BJ (cell line): ENCODE results near the gene CRYZL1. TPM values are rescaled to one million over a fixed set of nuclear protein-coding genes. Genes with fewer than 3 reads are reported as not detected.

Source experiments
- CTCF ChIA-PET: fragments of 350-600 bp; formaldehyde crosslinking; extraction: SDS; loops from one replicate; lab custom pipeline; 2021; ENCODE audit warnings: antibody characterized with exemption, inconsistent platforms; lab: Yijun Ruan, JAX
- POLR2A ChIA-PET: fragments of 300-600 bp; sonication (Branson Sonifier 250); formaldehyde crosslinking; extraction: SDS; loops from one replicate; lab custom pipeline; 2021; ENCODE audit warnings: antibody characterized with exemption; lab: Charles Lee
- DNase-seq: peaks from one replicate; pipeline ENCODE4 v3.0.0-alpha.2; 2011; ENCODE audit warnings: low read depth
- H3K27me3 ChIP-seq: 2 replicates; pipeline ENCODE4 v1.6.0; 2011; ENCODE audit warnings: low read length; ENCODE audit not compliant: control insufficient read depth, insufficient read depth
- H3K36me3 ChIP-seq: 2 replicates; pipeline ENCODE4 v1.5.1; 2011; ENCODE audit warnings: low read length; ENCODE audit not compliant: control insufficient read depth, insufficient read depth
- H3K4me3 ChIP-seq: 2 replicates; pipeline ENCODE4 v1.5.1; 2011; ENCODE audit warnings: low read depth, mild to moderate bottlenecking, control low read depth, low read length
- polyA plus RNA-seq: library from polyadenylated mRNA; depleted of rRNA; stranded (reverse); fragments of >200 nt; gene quantifications from 2 replicates; pipeline ENCODE4 v1.2.3, GENCODE V29; 2011
- TF ChIP-seq, protein P1 (sequence below): IDR thresholded peaks from 2 replicates; pipeline ENCODE4 v1.5.1; 2011; ENCODE audit warnings: low read depth, mild to moderate bottlenecking, control low read depth, inconsistent platforms, low read length, moderate library complexity; ENCODE audit not compliant: insufficient read depth

Gene CRYZL1
- polyA plus RNA-seq, 1 experiment = 21.2 TPM

DNA sequence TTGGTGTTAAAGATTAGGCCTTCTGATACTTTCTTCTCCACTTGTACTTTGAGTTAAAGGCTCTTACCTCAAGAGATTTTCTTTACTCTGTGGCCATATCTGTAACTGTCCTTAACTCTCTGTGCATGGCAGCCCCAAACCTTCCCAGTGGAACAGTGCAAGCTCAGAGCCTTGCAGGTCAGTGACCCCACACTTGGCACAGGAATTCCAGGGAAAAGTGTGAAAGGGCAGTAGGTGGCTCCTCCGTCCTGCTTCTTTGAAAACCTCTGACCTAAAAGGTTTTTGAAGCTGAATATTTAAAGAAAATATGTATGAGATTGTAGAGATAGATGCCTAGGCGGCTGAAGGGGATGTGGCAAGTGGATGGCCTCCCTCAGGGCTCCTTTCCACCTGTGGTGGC lies 27.1 kb upstream of the CRYZL1 start:
- Histone ChIP-seq H3K4me3 (no peak overlapping the region), H3K36me3 (no peaks in the 10 kb centered on the region; the same call in 1 of the 2 replicates), H3K27me3 (no peaks in the 10 kb centered on the region)
- ChIA-PET POLR2A (no interaction called here), CTCF (no interaction called here)
- DNase-seq = no peak
- TF ChIP-seq, protein P1, sequence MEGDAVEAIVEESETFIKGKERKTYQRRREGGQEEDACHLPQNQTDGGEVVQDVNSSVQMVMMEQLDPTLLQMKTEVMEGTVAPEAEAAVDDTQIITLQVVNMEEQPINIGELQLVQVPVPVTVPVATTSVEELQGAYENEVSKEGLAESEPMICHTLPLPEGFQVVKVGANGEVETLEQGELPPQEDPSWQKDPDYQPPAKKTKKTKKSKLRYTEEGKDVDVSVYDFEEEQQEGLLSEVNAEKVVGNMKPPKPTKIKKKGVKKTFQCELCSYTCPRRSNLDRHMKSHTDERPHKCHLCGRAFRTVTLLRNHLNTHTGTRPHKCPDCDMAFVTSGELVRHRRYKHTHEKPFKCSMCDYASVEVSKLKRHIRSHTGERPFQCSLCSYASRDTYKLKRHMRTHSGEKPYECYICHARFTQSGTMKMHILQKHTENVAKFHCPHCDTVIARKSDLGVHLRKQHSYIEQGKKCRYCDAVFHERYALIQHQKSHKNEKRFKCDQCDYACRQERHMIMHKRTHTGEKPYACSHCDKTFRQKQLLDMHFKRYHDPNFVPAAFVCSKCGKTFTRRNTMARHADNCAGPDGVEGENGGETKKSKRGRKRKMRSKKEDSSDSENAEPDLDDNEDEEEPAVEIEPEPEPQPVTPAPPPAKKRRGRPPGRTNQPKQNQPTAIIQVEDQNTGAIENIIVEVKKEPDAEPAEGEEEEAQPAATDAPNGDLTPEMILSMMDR = no peak

DNA sequence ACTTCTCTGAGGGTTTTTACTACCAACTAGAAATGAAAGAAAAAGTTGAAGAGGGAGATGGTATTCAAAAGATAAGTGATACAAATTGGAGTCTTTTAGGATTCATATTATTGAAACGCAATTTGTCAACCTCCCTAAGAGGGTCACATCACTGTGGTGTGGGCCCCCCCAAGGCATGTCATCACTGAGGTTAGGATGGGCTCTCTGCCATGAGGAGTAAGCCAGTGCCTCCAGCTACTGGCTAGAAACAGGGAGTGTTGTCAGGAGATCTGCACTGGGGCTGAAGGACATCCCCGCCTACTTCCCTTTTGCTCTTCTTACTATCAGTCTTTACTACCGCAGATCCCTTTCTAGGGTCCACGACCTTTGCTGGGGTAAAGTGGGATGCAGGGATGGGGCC lies 26.6 kb upstream of the CRYZL1 start:
- ChIA-PET CTCF (no interaction called here), POLR2A (no interaction called here)
- DNase-seq = no peak
- Histone ChIP-seq H3K36me3 (no peaks in the 10 kb centered on the region; the same call in 1 of the 2 replicates), H3K4me3 (no peak overlapping the region), H3K27me3 (no peaks in the 10 kb centered on the region)
- TF ChIP-seq, protein P1 = no peak

DNA sequence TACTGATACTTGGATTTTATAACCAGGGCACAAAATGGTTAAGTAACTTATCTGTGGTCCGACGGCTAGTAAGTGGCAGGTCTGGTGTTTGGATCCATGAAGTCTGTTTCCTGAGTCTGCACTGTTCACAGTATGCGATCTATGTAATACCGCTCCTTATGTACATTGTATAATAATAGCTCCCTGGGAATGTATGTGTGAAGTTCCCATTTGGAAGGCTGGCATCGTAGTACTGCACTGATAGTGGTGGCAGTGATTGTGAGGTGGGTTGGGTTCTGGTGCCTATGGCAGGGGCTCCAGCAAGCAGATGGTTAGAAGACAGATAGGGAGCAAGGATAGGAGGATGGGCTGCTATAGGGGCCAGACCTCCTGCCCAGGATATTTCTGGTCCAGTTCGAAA lies 26.1 kb upstream of the CRYZL1 start:
- Histone ChIP-seq H3K4me3 (no peak overlapping the region), H3K27me3 (no peaks in the 10 kb centered on the region), H3K36me3 (no peaks in the 10 kb centered on the region; the same call in 1 of the 2 replicates)
- CTCF ChIA-PET = interaction anchor here (0.8 kb wide), 1 partner anchor 17 kb away, joined by 3 read pairs; no protein-coding TSS in a partner anchor
- POLR2A ChIA-PET = no interaction called here
- TF ChIP-seq, protein P1 = no peak
- DNase-seq = no peak

DNA sequence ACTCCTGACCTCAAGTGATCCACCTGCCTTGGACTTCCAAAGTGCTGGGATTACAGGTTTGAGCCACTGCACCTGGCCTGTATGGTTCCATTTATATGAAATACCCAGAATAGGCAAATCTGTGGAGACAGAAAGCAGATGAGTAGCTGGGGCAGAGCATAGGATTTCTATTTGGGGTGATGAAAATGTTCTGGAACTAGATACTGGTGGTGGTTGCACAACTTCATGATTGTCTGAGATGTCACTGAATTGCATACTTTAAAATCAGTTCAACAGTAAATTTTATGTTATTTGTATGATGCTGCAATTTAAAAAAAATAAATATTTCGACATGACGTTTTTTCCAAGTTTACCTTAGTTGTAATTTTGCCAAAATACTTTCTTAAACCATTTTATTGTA lies 24.6 kb upstream of the CRYZL1 start:
- Histone ChIP-seq H3K27me3 (no peaks in the 10 kb centered on the region), H3K4me3 (no peak overlapping the region), H3K36me3 (no peaks in the 10 kb centered on the region; the same call in 1 of the 2 replicates)
- TF ChIP-seq, protein P1 = no peak
- no peak for DNase-seq
- POLR2A ChIA-PET = no interaction called here
- CTCF ChIA-PET = interaction anchor here (0.7 to 0.9 kb wide), 2 partner anchors 19 to 54 kb away, joined by 3 read pairs; no protein-coding TSS in a partner anchor

DNA sequence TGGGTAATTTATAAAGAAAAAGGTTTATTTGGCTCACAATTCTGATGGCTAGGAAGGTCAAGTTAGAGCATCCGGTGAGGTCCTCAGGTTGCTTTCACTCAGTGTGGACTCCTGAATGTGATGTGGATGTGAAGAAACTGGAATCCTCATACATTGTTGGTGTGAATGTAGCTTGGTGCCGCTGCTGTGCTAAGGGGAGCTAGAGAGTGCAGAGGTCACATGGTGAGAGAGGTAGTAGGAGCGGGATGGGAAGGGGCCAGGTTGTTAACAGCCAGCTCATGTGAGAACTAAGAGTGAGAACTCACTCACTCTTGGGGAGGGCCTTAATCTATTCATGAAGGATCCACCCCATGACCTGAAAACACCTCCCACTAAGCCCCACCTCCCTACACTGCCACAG lies 22.6 kb upstream of the CRYZL1 start:
- DNase-seq = no peak
- no peaks in the 10 kb centered on the region; the same call in 1 of the 2 replicates for H3K36me3 ChIP-seq
- H3K27me3 ChIP-seq = no peaks in the 10 kb centered on the region
- no peak overlapping the region for H3K4me3 ChIP-seq
- TF ChIP-seq, protein P1 = no peak
- POLR2A ChIA-PET = interaction anchor here (0.6 kb wide), 1 partner anchor 18 kb away, joined by 4 read pairs; no protein-coding TSS in a partner anchor
- CTCF ChIA-PET = interaction anchor here (1.9 kb wide), 1 partner anchor 9 kb away, joined by 4 read pairs; no protein-coding TSS in a partner anchor
